T-helper 1 cell treated with Interleukin-12 subunit alpha and Interleukin-12 subunit beta and Interleukin-4 antibody, amounts not matched to agents 30 ng/mL and 1 ng/mL, for 36 hours (primary cell): Measurements from ENCODE around the gene NTNG2. TPM values are rescaled to one million over a fixed set of nuclear protein-coding genes. Genes with fewer than 3 reads are reported as not detected.

Experiments
- intact Hi-C: fragments of 100-400 bp; cut with micrococcal nuclease; formaldehyde crosslinking; loops from one replicate; pipeline ENCODE4 v1.15.1; 2024
- total RNA-seq: library from RNA; stranded (reverse); gene quantifications from 2 replicates; pipeline ENCODE4 v1.2.3, GENCODE V29; 2022

The NTNG2 gene
- total RNA-seq, 1 donor from 2014 or later, result 10.1 TPM

DNA sequence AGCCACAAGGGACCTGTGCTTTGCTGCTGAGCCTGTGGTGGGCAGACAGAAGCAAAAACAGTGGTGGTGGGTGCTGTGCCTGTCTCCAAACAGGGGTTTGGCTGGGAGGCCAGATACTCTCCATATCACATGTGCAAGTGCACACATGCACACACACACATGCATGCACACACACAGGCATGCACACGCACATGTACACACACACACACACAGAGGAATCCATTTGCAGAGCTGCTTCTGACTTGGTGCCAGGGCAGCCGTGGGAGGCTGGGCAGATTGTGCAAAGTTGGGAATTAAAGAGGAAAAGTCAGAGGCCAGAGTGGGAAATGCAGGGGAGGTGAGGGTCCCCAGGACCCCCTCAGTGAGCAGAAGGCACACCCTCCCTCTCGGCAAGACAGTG is 71.3 kb downstream of the NTNG2 start:
- intact Hi-C loops, result no loop called here

DNA sequence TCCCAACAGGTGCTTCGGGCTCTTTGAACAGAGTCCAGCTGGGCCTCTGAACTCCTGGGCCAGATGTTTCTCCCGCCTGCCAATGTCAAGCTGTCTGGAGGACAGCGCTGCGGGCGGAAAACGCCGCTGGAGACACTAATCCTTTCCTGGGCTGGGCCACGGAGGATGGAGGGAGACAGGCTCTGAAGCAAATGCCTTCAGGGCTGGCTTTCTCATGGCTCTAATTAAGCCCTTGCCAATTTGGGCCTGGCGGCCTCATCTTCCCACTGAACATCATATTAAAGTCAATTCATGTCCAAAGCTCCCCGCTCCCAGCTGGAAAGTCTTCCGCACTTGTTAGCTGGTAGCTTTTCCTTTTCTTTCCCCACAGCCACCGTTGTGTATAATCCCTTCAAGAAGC is 72.7 kb downstream of the NTNG2 start:
- intact Hi-C loops, result no loop called here

DNA sequence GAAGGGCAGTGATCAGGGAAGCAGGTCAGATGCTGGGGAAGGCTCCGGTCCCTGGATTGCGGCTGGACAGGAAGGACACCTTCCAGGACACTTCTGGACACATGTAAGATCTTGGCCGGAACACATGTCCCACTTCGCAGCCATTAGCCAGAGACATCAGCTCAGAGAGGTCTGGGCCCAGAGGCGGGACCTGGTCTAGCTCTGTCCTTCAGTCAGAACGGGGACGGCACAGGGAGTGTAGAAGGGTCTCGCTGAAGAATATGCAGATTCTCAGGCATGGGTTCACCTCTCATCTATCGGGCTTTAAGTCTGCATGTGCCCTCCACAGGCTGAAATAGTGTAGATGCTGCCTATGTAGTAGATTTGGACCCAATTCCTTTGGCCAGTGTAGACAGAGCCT is 73.3 kb downstream of the NTNG2 start:
- intact Hi-C loops, result no loop called here

DNA sequence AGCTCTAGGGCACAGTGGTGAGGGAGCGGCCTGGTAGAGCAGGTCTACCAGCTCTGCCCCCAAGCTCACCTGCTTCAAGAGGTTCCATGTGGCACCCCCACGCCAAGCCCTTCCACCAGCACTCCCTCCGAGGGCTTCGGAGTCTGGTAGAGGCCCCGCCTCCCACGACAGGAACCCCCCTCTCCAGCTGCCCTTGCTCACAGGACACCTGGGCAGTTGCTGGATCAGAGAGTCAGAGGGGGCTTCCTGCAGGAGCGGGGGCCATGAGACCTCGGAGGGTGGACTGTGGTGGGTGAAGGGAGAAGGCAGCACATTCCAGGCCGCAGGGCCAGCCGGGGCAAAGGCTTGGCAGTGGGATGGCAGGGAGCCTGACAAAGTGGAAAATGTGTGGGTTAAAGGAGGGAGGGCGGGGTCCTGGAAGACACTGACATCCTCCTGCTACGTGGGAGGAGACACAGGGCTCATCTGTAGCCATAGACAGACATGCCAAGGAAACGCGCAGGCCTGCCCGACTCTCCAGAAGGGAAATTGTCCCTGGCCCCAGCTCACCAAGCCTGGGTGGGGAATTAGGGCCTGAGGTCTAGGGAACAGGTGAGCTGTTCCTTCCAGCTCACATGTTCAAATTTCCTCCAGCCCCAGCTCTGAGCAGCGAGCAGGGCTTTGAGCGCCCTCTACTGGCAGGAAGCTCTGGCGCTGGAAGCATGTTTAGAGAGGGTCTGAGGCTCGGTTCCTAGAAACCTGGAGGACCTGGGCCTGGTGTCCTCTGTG is 74.2 kb downstream of the NTNG2 start:
- intact Hi-C loops, result loop anchor here (1.0 kb wide), 3 partner anchors 67 to 481 kb away; no protein-coding TSS in a partner anchor

DNA sequence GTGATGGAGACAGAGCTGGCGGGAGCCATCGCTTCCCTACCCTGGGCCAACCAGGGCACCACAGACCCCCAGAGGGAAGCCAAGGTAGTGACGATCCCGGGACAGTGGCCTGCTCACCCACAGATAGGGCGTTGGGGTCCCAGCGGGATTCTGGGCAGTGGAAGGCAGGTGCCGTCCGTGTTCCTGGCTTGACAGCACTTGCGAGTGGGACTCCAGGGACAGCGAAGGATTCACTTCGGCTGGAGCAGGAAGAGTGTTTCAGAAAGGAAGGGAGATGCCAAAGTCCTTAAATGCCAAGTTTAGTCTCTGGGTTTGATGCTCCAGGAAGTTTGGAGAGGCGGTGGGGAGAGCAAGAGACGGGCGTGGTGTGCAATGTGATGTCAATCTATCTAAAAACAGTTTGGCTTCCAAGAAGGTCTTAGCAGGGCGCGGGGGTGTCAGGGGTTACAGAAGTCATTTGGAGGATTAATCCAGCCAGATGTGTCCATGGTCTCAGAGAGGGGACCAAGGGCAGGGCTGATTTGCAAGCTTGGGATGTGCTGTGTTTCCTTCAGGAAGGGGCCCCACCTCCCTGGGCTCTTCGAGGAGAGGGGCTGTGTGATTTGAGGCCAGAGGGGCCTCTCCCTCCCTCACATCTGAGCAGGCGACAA is 74.9 kb downstream of the NTNG2 start:
- intact Hi-C loops, result loop anchor here (1.0 kb wide), 3 partner anchors 67 to 481 kb away; no protein-coding TSS in a partner anchor

DNA sequence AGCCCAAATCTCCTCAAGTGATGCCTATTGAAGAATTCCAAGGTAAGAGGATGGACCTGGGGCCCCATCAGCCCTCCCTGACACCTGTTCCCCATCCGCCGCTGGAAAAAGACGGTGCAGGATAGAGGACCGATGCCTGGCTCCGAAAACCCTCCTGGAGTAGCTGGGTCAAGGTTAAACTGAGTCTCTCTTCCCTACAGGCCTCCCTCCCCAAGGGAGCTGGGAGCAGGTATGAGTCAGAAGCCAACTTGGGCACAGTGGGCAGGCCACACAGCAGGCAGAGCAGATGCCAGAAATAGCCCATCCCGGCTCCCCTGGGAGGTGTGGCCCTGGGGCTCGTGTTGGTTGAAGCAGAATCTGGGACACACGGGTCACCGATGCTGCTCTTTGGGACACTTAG is 75.6 kb downstream of the NTNG2 start:
- intact Hi-C loops, result no loop called here

DNA sequence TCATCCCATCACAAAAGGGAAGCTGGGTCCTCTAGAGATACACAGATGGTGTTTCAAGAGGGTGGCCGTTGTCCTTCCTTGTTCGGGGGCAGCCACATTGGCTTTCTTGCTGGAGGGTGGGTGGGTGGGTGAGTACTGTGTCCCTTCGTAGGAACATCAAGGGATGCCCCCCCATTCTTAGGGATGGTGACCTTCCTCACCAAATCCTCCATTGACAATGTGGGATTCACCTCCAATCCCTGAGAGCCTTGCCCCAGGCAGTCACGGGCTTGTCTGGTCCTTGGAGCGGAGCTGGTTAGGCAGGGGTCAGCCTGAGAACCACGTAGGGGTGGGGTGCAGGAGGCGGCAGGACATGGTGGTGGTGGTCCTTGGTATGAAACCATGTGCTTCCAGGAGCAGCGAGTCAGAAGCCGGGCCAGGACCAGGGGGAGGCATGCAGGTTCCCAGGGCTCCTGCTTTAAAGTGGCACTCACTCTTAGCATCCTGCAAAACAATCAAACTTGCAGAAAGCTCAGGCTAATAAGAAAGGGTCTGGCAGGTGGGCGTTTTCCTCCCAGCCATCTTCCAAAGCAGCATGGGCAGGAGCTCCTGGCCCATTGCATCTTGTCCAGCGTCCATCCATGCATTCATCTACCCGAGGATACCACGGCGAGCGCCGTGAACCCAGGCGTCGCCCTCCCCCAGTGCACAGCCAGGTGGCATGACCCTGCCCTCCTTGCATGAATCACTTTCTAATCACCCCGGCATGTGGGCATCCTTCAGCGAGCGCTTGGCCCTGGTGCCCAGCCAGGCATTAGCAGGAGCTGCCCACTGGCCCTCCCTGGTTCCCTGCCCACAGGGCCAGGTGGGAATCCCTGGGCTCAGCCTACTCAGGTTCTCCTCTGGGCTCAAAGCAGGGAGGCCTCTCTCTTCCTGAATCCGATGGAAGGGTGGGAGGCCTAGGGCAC is 76.4 kb downstream of the NTNG2 start:
- intact Hi-C loops, result no loop called here

DNA sequence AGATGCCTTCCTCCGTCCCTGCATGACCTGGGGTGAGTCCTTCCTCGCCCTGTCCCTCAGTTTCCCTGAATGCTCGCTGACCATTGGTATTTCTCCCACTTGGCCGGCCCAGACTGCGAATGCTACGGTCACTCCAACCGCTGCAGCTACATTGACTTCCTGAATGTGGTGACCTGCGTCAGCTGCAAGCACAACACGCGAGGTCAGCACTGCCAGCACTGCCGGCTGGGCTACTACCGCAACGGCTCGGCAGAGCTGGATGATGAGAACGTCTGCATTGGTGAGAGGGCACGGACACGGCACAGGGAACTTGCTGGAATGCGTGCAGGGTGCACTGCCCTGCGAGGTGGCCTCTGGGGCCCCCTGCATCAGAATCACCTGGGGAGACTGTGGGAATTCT is 77.1 kb downstream of the NTNG2 start:
- intact Hi-C loops, result no loop called here

DNA sequence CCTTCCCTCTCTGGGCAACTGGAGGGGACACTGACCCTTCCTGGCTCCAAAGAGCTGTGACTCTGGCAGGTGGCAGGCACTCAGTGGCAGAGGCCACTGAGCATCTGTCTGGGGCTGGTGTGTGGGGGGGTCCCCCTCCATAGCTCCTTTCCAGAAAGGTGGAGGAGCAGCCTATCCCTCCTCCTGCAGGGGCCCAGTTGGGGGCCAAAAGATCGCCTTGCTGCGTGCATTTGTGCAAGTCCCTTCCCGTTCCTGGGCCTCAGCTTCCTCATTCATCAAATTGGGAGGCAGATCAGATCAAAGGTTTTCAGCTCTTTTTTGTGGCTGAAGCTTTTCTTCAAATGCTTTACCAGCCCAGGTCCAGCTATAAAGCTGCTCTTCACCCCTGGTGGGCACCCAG is 77.7 kb downstream of the NTNG2 start:
- intact Hi-C loops, result no loop called here

DNA sequence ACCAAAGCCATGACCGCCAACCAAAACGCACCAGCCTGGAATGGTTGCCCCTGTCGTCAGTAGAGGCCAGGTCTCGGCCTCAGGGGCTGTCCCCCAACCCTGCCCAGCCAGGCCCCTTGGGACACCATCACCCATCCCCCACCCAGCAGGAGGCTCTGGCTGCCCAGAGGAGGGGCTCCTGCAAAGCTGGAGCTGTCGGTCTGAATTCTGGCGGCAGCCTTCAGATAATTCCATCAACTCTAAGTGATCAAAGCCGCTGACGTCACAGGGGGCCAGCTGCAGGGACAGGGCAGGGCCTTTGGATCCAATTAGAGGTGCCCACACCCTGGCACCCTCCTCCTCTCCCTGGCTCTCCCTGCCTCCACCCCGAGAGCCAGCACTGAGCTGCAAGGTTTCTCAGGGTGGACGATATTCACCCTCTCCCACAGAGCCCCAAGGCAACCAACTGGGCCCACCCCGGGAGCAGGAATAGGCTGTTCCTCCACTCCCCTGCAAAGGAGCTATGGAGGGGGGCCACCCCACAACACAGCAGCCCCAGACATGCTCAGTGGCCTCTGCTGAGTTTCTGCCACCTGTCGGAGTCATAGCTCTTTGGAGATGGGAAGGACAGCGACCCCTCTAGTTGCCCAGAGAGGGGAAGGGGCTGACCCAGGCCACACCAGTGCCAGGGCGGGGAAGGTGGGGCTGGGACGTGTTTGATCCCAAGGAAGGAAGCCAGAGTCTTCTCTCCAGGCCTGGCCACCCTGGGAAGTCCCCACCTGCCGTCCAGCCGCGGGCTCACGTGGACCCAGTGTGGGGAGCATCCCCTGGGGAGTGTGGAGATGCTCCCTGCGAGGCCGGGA is 78.4 kb downstream of the NTNG2 start:
- intact Hi-C loops, result loop anchor here (2.0 to 10.0 kb wide), 5 partner anchors 79 to 1829 kb away; partner anchors contain the start of genes BRD3, FAM78A and POMT1

DNA sequence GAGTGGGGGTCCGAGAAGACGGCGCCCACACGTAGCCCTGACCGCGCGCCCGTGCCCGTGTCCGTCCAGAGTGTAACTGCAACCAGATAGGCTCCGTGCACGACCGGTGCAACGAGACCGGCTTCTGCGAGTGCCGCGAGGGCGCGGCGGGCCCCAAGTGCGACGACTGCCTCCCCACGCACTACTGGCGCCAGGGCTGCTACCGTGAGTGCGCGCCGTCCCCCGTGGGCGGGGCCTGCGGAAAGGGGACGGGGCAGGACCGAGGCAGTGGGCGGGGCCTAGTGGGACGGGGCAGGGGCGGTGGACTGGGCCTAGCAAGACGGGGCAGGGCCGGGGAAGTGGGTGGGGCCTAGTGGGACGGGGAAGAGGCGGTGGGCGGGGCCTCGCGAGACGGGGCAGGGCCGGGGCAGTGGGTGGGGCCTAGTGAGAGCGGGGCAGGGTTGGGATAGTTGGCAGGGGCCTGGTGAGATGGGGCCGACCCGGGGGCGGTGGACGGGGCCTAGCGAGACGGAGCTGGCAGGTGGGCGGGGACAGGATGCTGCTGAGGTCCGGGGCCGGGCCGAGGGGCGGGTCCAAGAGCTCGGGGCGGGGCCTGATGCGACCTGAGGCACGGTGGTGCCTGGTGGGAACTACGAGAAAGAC is 79.1 kb downstream of the NTNG2 start:
- intact Hi-C loops, result loop anchor here (1.0 to 10.0 kb wide), 15 partner anchors 18 to 1828 kb away; partner anchors contain the start of genes BRD3, EXOSC2, FAM78A and MED27

DNA sequence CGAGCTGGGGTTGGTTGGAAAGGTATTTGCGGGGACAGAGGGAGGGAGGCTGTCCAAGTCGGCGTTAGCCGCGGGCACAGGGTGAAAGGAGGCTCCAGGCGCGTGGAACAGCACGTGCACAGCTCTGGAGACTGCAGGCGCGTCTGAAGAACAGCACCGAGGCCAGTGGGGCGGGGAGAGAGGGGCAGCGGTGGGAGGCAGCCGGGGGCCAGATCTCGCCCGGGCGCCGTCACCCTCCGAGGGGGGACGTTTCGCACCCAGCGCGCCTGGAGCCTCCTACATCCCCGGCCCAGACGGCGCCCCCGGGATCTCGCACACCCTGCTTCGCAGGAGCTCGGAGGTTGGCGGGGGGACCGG is 79.6 kb downstream of the NTNG2 start:
- intact Hi-C loops, result loop anchor here (1.0 to 10.0 kb wide), 15 partner anchors 18 to 1827 kb away; partner anchors contain the start of genes BRD3, EXOSC2, FAM78A and MED27

DNA sequence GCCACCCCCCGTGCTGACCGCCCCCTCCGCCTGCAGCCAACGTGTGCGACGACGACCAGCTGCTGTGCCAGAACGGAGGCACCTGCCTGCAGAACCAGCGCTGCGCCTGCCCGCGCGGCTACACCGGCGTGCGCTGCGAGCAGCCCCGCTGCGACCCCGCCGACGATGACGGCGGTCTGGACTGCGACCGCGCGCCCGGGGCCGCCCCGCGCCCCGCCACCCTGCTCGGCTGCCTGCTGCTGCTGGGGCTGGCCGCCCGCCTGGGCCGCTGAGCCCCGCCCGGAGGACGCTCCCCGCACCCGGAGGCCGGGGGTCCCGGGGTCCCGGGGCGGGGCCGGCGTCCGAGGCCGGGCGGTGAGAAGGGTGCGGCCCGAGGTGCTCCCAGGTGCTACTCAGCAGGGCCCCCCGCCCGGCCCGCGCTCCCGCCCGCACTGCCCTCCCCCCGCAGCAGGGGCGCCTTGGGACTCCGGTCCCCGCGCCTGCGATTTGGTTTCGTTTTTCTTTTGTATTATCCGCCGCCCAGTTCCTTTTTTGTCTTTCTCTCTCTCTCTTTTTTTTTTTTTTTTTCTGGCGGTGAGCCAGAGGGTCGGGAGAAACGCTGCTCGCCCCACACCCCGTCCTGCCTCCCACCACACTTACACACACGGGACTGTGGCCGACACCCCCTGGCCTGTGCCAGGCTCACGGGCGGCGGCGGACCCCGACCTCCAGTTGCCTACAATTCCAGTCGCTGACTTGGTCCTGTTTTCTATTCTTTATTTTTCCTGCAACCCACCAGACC is 80.2 kb downstream of the NTNG2 start:
- intact Hi-C loops, result loop anchor here (1.0 to 10.0 kb wide), 15 partner anchors 17 to 1827 kb away; partner anchors contain the start of genes BRD3, EXOSC2, FAM78A and MED27

DNA sequence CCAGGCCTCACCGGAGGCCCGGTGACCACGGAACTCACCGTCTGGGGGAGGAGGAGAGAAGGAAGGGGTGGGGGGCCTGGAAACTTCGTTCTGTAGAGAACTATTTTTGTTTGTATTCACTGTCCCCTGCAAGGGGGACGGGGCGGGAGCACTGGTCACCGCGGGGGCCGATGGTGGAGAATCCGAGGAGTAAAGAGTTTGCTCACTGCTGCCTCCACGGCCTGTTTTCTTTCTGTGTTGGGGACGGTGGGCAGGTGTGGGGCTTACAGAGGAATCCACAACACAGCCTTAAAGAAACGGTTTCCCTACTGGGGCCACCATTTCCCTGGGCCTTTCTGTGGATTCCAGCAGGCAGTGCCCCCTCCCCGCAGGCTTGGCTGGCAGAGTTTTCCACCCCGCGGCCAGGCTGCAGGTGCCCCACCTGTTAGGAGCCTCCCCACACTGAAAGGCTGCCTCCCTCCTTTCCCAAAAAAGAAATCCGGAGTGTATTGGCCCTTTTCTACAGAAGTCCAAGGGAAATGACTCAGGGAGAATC is 80.8 kb downstream of the NTNG2 start:
- intact Hi-C loops, result loop anchor here (5.0 to 10.0 kb wide), 3 partner anchors 565 to 968 kb away; partner anchors contain the start of genes FAM78A and POMT1

DNA sequence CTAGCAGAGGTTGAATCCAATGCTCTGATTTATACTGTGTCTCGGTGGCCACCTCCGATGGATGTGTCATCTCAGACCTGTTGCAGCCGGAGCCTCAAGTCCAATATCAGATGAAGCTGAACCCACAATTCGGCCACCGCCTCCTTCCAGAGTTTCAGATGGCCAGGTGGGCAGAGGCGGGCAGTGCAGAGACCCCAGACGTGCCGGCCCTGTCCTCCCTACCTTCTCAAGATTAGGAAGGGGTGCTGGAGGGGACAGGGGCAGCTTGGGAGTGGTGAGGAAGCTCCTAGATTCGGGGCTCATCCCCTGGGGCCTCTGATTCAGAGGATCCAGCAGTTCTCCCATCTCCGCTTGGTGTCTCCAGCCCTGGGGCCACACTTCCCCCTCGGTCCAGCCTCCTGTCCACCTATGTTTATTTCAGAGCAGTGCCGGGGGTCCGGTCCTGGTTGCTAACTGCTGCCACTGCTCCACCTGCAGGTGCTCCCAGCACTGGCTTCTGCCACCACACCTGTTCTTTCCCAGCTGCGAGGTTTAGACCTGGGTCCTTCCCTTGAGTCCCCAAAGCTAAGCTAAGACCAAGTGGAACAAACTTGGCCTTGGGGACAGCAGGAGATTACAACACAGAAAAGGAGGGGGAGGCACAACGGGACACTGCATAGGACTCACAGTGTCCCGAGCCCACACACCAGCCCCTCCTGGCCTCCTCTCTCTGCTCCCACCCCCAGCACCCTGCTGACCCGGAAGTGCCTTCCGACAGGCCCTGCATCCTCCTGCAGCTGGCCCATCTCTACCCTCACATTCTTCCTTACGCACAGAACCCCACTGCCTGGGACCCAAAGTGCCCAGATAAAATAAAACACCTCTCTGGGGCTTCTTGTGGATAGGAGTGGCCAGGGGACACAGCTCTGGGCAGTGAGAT is 81.6 kb downstream of the NTNG2 start:
- intact Hi-C loops, result loop anchor here (5.0 to 10.0 kb wide), 3 partner anchors 566 to 969 kb away; partner anchors contain the start of genes FAM78A and POMT1

DNA sequence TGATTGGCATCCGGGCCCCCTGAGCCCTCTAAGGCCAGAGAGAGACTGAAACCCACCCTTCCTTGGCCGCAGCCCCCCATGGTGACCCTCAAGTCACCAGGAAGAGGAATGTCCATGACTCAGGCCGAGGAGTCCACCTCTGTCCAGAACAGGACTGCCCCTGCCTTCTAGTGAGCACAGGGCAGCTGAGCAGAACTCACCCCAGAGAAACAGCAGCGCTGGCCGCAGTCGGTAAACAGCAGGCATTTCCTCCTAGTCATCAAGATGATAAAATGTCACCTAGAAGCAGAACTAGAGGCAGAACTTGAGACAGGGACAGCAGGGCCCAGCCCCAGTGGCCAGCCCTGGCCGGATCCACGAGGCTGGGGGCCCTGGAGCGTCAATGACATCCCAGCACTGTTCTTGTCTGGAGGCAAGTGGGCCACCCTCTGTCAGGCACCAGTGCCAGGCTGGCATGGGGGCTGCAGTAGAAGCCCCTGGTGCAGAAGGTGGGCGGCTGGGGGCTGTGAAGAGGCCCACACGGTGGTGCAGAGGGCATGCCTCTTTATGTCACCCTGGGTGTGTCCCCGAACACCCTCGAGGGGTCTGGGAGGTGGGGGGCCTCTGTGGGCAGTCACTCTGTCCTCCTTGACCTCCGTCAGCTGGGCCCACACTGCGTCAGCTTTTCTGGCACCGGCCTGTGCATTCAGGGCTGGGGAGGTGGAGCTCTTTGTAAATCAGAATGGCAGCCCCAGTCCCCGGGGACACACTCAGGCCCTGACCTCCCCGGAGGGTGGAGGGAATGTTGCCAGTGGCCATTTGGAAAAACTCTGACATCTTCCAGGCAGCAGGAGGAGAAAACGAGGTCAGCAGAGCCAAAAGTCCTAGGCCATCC is 83.0 kb downstream of the NTNG2 start:
- intact Hi-C loops, result loop anchor here (5.0 to 10.0 kb wide), 3 partner anchors 568 to 970 kb away; partner anchors contain the start of genes FAM78A and POMT1
